Renal cortical epithelial cell (primary cell): ENCODE measurements around the gene TNFRSF4. TPM values are rescaled to one million over a fixed set of nuclear protein-coding genes. Genes with fewer than 3 reads are reported as not detected.
A peak's percentile ranks its signal among the peaks of the same experiment; 100 is the strongest.

Experiments used
- DNase-seq: peaks from one replicate; pipeline ENCODE4 v3.0.0-alpha.2; 2011; ENCODE audit warnings: low read depth
- total RNA-seq: library from RNA; depleted of rRNA; stranded (reverse); fragments of >200 nt; gene quantifications from 2 replicates; pipeline ENCODE4 v1.2.3, GENCODE V29; 2014

The TNFRSF4 gene
- total RNA-seq, 1 donor from 2014 or later, result not detected

GRCh38 chr1:1217621-1218523 is 3.9 kb upstream of the TNFRSF4 start:
- DNase-seq, result peak; percentile 61

- DNase-seq, result no peak
These were observed 3.0 kb upstream of the TNFRSF4 start for GRCh38 chr1:1216770-1217620.

- DNase-seq, result no peak
These were observed 2.1 kb upstream of the TNFRSF4 start for GRCh38 chr1:1215881-1216605.

- DNase-seq, result no peak
These were observed 1.2 kb upstream of the TNFRSF4 start for GRCh38 chr1:1215080-1215676.

GRCh38 chr1:1212780-1213344 is 1.1 kb downstream of the TNFRSF4 start:
- DNase-seq, result no peak

GRCh38 chr1:1211541-1212441 is 2.2 kb downstream of the TNFRSF4 start:
- DNase-seq, result no peak

GRCh38 chr1:1210726-1211540 is 3.0 kb downstream of the TNFRSF4 start:
- no peak for DNase-seq

GRCh38 chr1:1208713-1209433 is 5.1 kb downstream of the TNFRSF4 start:
- DNase-seq, result no peak

- DNase-seq, result no peak
These were observed 6.4 kb downstream of the TNFRSF4 start for GRCh38 chr1:1207571-1207892.

GRCh38 chr1:1206966-1207531 is 6.9 kb downstream of the TNFRSF4 start:
- DNase-seq, result no peak

GRCh38 chr1:1206376-1206965 is 7.5 kb downstream of the TNFRSF4 start, which contains the start of gene TNFRSF18:
TSS of gene TNFRSF18 (minus strand) at chr1:1206592. CDS start at chr1:1206571, 21 bp downstream.
- no peak for DNase-seq

- no peak for DNase-seq
These were observed 8.1 kb downstream of the TNFRSF4 start for GRCh38 chr1:1205769-1206375.

- no peak for DNase-seq
These were observed 8.8 kb downstream of the TNFRSF4 start for GRCh38 chr1:1204998-1205768.

GRCh38 chr1:1204425-1204920 is 9.5 kb downstream of the TNFRSF4 start:
- DNase-seq, result no peak

- no peak for DNase-seq
These were observed 10.2 kb downstream of the TNFRSF4 start for GRCh38 chr1:1203561-1204424.
